Activated CD8-positive, alpha-beta T cell treated with anti-CD3 and anti-CD28 coated beads for 36 hours (primary cell): ENCODE measurements around the gene SLC1A7. TPM values are rescaled to one million over a fixed set of nuclear protein-coding genes. Genes with fewer than 3 reads are reported as not detected.

ENCODE experiments used
- ATAC-seq: fragments of 200-7000 bp; cut with Tn5 transposase; one replicate; pipeline ENCODE4 v1.10.0; 2021; ENCODE audit warnings: mild to moderate bottlenecking, moderate library complexity
- CTCF ChIA-PET: fragments of 350-600 bp; sonication (Branson Sonifier 250); formaldehyde crosslinking; loops from one replicate; lab custom pipeline; 2021; ENCODE audit warnings: antibody characterized with exemption; lab: Charles Lee
- POLR2A ChIA-PET: fragments of 350-600 bp; sonication (Branson Sonifier 250); formaldehyde crosslinking; loops from one replicate; lab custom pipeline; 2021; ENCODE audit warnings: antibody characterized with exemption; lab: Charles Lee
- DNase-seq: peaks from one replicate; pipeline ENCODE4 v3.0.0-alpha.2; 2020
- H3K27ac Mint-ChIP-seq: one replicate; pipeline ENCODE4 v1.8.0; 2021; ENCODE audit warnings: mild to moderate bottlenecking, mixed read lengths
- H3K27me3 Mint-ChIP-seq: one replicate; pipeline ENCODE4 v1.8.0; 2021; ENCODE audit warnings: mixed read lengths
- H3K36me3 Mint-ChIP-seq: one replicate; pipeline ENCODE4 v1.8.0; 2021; ENCODE audit warnings: low read depth, mixed read lengths
- H3K4me1 Mint-ChIP-seq: one replicate; pipeline ENCODE4 v1.8.0; 2021; ENCODE audit warnings: low read depth, mixed read lengths
- H3K4me3 Mint-ChIP-seq: one replicate; pipeline ENCODE4 v1.8.0; 2021; ENCODE audit warnings: mild to moderate bottlenecking, moderate library complexity, mixed read lengths
- H3K9me3 Mint-ChIP-seq: one replicate; pipeline ENCODE4 v1.8.0; 2021; ENCODE audit warnings: mixed read lengths
- intact Hi-C: fragments of 100-400 bp; cut with micrococcal nuclease; formaldehyde crosslinking; loops from one replicate; pipeline ENCODE4 v1.10.0; 2022
- total RNA-seq, 2 experiments: library from RNA; stranded (reverse); gene quantifications; one replicate each; pipeline ENCODE4 v1.2.3, GENCODE V29; 2021
- TF ChIP-seq, protein P1 (sequence below): fragments of 200-600 bp; IDR thresholded peaks from one replicate; pipeline ENCODE4 v1.8.0; 2022; ENCODE audit warnings: antibody characterized with exemption, mild to moderate bottlenecking

Gene SLC1A7
- total RNA-seq, 2 experiments from 2014 or later = not detected

DNA sequence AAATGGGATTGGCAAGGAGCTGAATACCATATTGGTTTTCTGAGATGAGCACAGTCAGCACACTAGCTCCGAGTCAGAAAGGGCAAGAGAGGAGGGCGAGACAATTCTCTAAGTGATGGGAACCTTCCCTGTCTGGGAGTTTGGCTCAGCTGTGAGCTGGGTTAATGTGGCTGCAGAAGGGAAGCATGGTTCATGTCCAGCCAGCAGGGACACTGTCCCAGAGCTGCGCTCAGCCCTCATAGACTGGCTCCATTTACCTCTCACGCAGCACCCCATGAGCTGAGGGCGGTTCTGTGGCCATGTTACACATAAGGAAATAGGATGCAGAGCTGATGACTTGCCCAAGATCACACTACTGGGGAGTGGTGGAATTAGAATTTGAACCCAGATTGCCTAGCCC is 38.5 kb upstream of the SLC1A7 start:
- no peak for ATAC-seq
- H3K4me1 Mint-ChIP-seq = no peaks in the 10 kb centered on the region
- TF ChIP-seq, protein P1, sequence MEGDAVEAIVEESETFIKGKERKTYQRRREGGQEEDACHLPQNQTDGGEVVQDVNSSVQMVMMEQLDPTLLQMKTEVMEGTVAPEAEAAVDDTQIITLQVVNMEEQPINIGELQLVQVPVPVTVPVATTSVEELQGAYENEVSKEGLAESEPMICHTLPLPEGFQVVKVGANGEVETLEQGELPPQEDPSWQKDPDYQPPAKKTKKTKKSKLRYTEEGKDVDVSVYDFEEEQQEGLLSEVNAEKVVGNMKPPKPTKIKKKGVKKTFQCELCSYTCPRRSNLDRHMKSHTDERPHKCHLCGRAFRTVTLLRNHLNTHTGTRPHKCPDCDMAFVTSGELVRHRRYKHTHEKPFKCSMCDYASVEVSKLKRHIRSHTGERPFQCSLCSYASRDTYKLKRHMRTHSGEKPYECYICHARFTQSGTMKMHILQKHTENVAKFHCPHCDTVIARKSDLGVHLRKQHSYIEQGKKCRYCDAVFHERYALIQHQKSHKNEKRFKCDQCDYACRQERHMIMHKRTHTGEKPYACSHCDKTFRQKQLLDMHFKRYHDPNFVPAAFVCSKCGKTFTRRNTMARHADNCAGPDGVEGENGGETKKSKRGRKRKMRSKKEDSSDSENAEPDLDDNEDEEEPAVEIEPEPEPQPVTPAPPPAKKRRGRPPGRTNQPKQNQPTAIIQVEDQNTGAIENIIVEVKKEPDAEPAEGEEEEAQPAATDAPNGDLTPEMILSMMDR = no peak
- H3K27me3 Mint-ChIP-seq = peaks cover 2% of the 10 kb centered on the region
- no peak overlapping the region for H3K4me3 Mint-ChIP-seq
- no peaks in the 10 kb centered on the region for H3K36me3 Mint-ChIP-seq
- intact Hi-C loops = loop anchor here (5.0 kb wide), 2 partner anchors 274 to 484 kb away; partner anchors contain the start of gene COA7
- CTCF ChIA-PET = interaction anchor here (0.6 to 3.0 kb wide), 13 partner anchors 13 to 339 kb away, joined by 3 to 17 read pairs (median 4); partner anchors contain the start of gene ZYG11A
- H3K27ac Mint-ChIP-seq = no peak overlapping the region
- DNase-seq = no peak
- POLR2A ChIA-PET = no interaction called here
- no peaks in the 10 kb centered on the region for H3K9me3 Mint-ChIP-seq

DNA sequence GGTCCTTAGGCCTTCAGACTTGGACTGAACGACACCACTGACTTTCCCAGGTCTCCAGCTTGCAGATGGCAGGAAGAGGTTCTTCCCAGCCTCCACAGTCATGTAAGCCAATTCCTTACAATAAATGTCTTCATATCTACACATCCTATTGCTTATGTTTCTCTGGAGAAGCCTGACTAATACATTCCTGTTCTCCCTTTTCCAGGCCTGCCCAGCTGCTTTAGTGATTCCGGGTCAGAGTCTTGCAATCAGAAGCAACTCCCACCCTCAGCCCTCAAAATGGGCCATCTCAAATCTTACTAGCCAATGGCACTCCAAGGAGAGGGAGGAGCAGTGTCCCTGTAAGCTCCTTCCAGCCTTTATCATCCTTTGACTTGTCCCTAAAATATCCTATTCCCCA is 37.8 kb upstream of the SLC1A7 start:
- ATAC-seq (no peak), DNase-seq (no peak)
- Mint-ChIP-seq H3K36me3 (no peaks in the 10 kb centered on the region), H3K4me3 (no peak overlapping the region), H3K4me1 (no peaks in the 10 kb centered on the region), H3K27ac (no peak overlapping the region), H3K9me3 (no peaks in the 10 kb centered on the region), H3K27me3 (peaks cover 6% of the 10 kb centered on the region)
- TF ChIP-seq, protein P1 = no peak
- ChIA-PET CTCF (interaction anchor here (0.9 to 3.0 kb wide), 11 partner anchors 14 to 338 kb away, joined by 3 to 17 read pairs (median 4); partner anchors contain the start of gene ZYG11A), POLR2A (no interaction called here)
- intact Hi-C loops = loop anchor here (5.0 kb wide), 2 partner anchors 273 to 483 kb away; partner anchors contain the start of gene COA7

DNA sequence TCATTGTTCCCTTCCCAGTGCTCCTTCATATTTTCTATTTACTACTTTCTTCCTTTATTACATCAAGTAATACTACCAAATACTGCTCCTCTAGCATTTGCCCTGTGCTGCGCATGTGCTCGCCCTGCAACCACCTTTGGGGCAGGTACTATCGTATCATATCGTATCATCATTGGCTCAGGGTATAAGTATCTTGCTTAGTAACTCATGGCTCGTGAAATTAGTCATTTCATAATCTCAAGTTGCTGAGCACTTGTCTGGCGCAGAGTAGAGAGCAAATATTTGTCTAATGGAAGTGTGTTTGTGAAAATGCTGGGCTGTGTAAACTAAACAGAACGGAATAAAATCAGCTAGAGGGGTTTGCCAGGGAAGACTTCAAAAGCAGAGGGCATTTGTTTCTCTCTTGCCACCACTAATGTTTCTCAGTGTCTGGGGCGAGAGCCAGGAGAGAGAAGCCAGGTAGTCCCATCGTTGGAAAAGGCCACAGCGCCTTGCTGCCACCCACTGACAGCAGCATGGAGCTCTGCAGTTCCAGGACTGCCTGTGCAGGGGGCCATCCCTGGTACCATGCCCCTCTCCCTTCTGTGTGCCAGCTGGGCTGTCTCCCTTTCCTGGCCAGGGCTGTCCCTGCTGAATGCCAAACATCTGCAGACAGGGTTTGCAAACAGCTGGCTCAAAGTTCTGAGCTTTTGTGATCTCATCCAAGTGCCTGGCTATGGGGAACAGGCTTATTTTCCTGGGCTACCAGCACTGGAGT is 34.2 kb upstream of the SLC1A7 start:
- intact Hi-C loops = no loop called here
- Mint-ChIP-seq H3K4me3 (no peak overlapping the region), H3K36me3 (no peaks in the 10 kb centered on the region), H3K4me1 (no peaks in the 10 kb centered on the region), H3K27me3 (peaks cover 8% of the 10 kb centered on the region), H3K9me3 (no peaks in the 10 kb centered on the region), H3K27ac (no peak overlapping the region)
- DNase-seq (no peak), ATAC-seq (no peak)
- ChIA-PET CTCF (no interaction called here), POLR2A (no interaction called here)
- TF ChIP-seq, protein P1 = no peak

DNA sequence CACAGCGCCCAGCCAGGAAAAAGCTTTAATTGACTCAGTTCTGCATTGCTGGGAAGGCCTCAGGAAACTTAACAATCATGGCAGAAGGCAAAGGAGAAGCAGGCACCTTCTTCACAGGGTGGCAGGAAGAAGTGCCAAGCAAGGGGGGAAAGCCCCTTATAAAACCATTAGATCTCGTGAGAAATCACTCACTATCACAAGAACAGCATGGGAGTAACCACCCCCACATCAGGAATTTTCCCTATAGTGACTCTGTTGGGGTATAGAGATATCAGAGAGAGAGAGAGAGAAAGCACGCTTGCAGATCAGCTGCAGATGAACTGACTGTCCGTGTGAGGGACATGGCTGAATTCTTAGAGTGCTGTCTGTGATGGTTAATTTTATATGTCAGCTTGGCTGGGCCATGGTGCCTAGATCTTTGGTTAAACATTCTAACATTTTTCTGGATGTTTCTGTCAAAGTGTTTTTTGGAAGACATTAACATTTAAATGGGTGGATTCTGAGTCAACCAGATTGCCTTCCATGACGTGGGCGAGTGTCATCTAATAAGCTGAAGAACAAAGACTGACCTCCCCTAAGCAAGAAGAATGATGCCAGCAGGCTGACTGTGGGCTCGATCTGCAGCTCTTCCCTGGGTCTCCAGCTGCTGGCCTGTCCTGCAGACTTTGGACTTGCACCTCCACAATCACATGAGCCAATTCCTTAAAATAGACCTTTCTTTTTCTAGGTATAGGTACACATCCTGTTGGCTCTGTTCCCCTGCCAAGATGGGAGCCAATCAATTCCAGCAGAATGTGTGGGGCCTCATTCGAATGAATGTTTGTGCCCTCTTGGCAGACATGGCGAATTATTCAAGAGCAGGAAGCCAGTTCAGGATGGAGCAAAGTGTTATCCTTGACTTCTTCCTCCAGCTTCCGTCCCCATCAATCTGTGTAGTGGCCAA is 32.8 kb upstream of the SLC1A7 start:
- no peak for DNase-seq
- ChIA-PET CTCF (interaction anchor here (0.7 kb wide), 1 partner anchor 11 kb away, joined by 3 read pairs; no protein-coding TSS in a partner anchor), POLR2A (no interaction called here)
- H3K27me3 Mint-ChIP-seq = peaks cover 8% of the 10 kb centered on the region
- intact Hi-C loops = no loop called here
- no peaks in the 10 kb centered on the region for H3K4me1 Mint-ChIP-seq
- ATAC-seq = no peak
- H3K27ac Mint-ChIP-seq = no peak overlapping the region
- no peaks in the 10 kb centered on the region for H3K9me3 Mint-ChIP-seq
- TF ChIP-seq, protein P1 = no peak
- no peaks in the 10 kb centered on the region for H3K36me3 Mint-ChIP-seq
- H3K4me3 Mint-ChIP-seq = no peak overlapping the region
